Measurements from ENCODE around the gene RAD51B.

- TF ChIP-seq CTCF (IDR thresholded peaks at IDR 0.05) (no peak), POLR2A (IDR thresholded peaks at IDR 0.05) (no peak)
Observed at GRCh38 chr14:68266998-68267397, 447.4 kb downstream of the RAD51B start.
